GM19351 (cell line): ENCODE results near the gene BAK1.
"Not testable (repeated sequence)": the region's sequence is repeated elsewhere in the genome, so short reads cannot be mapped to it uniquely, and the experiment has no call there.

Experiments
- ATAC-seq: cut with Tn5 transposase; IDR thresholded peaks from one replicate; pipeline ENCODE4 v1.9.1; 2021; ENCODE audit warnings: mild to moderate bottlenecking, moderate library complexity; ENCODE audit not compliant: unreplicated experiment

The BAK1 gene

DNA sequence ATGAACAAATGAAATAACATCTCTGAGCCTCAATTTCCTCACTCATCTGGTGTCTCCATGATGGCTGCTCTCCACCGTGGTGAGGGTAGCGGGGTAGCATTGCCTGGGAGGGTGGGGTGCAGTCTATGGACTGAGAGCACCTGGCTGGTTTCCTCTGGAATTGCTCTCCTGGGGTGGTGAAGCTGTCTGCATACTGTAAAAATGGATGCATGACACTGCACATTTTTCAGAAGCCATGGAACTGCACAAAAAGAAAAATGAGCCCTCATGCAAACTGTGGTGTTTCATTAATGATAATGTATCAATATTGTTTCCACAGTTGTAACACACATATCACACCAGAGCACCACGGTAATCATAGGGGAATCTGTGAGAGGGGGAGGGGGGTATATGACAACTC, 28.9 kb upstream of the BAK1 start:
- ATAC-seq, result no peak

DNA sequence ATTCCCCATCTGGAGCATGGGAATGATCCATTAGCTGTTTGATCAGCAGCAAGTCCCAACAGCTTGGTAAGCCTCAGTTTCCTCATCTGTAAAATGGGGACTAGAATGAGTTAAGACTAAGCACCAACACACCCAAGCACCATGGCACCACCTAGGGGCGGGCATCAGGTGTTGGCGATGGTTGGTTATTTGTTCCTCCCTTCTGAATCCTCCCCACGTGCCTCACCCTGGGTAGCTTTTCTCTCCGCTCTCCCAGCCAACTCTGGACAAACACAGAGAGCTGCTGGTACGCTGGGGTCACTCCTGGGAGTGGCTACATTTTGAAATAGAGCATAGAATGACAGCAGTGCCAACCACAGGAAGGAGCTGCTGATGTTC, 27.7 kb upstream of the BAK1 start:
- no peak for ATAC-seq

DNA sequence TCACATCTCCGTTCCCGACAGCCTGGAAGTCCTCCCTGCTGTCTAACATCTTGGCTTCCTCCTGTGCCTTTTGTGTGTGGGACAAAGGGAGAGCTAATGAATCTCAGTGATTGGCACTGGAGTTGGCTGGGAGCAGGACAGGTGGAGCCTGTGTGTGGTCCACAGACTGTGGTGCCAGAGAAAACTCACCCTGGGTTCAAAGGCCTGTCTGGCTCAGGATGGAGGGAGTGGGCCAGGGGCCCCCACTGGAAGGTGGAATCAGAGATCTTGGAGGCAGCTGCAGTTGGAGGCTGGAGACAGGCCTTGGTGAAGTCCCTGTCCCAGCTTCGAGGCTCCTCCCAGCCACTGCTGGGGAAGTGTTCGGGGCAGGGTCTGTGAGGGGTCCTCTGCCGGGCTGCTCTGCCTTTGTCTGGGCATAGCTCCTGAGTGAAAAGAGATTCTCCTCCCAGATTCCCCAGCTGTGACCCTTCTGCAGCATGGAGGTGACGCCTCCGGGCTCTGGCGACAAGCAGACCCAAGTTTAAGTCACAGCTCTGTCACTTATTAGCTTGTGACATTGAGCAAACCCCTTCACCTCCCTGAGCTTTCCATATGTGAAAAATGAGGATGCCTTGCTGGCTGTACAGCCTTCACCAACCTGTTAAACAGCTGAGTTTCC, 27.2 kb upstream of the BAK1 start:
- no peak for ATAC-seq

DNA sequence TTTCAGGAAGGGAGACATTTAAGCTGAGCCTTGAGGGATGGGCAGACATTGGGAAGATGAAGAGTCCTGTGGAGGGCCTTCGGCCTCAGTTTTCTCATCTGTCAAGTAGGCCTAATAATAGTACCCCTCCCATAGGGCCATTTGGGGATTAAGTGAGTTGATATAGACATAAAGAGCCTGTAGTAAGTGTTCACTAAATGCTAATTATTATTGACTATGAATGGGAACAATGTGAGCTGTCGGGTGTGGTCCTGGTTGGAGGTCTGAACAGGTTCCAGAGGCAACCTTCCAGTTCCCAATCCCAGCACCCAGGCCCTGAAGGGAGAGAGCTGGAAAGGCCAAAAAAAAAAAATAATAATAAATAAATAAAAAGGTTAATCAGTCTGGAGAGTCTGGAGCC, 26.6 kb upstream of the BAK1 start:
- ATAC-seq, result no peak

DNA sequence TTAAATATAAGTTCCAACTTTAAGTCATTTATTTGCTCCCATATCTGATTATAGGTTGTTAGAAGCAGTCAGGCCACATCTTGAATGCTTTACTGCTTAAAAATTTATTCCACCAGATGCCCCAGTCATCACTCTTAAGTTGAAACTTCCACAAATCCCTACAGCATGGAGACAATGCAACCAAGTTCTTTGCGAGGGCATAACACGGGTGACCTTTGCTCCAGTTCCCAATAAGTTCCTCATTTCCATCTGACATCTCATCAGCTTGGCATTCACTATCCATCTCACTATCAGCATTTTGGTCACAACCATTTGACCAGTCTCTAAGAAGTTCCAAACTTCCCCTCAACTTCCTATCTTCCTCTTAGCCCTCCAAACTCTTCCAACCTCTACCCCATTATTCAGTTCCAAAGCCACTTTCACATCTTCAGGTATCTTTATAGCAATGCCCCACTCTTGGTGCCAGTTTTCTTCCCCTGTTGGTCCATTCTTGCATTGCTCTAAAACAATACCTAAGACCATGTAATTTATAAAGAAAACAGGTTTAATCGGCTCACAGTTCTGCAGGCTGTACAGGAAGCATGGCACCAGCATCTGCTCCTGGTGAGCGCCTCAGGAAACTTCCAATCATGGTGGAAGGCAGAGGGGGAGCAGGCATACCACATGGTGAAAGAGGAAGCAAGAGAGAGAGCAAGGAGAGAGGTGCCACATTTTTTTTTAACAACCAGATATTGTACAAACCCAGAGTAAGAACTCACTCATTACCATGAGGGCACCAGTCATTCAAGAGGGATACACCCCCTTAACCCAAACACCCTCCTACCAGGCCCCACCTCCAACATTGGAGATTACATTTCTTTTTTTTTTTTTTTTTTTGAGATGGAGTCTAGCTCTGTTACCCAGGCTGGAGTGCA, 25.1 kb upstream of the BAK1 start:
- ATAC-seq, result no peak

DNA sequence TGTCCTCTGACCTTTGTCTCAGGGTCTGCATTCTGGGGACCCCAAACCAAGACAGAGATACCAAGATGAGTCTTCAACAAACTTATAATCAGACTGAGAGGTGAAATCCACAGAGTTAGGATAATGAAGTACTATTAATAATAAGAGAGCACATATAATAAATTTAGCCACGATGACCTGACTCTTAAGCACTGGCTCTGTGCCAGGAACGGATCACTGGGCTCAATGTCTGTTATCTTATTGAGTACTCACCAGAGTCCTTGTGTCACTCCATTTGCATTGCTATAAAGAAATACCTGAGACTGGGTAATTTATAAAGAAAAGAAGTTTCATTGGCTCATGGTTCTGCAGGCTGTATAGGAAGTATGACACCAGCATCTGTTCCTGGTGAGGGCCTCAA, 22.1 kb upstream of the BAK1 start:
- no peak for ATAC-seq

DNA sequence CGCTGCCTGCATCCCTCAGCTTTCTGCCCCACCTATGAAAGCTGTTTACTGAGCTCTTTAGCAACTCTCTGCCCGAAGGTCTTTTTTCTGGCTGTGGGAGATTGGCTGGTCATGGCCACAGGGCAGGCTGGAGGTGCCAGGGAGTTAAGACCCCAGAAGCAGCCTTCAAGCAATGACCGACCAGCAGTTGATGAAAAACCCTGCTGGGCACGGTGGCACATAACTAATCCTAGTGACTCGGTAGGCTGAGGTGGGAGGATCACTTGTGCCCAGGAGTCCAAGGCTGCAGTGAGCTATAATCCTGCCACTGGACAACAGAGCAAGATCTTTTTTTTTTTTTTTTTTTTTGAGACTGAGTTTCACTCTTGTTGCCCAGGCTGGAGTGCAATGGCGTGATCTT, 20.7 kb upstream of the BAK1 start:
- ATAC-seq, result no peak

DNA sequence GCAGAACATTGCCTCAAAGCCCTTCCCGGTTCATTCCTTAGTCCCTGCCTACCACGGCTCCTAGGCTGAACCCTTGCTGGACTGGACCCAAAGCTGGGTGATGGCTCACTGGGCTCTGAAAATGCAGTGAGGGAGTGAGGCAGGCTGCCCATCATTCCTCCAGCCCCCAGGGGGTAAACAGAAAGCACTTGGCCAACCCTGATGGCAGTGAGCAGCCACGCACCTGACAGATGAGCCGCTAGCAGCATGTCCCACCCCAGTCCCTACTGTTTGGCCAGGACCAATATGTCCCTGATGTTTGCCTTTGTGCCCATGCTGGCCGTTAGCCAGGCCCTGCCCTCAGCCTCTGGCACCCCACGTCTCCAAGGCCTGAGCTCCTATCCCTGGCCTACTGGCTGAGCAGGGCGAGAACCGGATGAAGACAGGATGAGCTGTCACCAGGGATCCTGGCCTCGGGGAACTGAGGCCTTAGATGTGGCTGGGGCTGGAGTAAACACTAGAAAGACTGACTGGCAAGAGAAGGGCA, 19.4 kb upstream of the BAK1 start:
- no peak for ATAC-seq

DNA sequence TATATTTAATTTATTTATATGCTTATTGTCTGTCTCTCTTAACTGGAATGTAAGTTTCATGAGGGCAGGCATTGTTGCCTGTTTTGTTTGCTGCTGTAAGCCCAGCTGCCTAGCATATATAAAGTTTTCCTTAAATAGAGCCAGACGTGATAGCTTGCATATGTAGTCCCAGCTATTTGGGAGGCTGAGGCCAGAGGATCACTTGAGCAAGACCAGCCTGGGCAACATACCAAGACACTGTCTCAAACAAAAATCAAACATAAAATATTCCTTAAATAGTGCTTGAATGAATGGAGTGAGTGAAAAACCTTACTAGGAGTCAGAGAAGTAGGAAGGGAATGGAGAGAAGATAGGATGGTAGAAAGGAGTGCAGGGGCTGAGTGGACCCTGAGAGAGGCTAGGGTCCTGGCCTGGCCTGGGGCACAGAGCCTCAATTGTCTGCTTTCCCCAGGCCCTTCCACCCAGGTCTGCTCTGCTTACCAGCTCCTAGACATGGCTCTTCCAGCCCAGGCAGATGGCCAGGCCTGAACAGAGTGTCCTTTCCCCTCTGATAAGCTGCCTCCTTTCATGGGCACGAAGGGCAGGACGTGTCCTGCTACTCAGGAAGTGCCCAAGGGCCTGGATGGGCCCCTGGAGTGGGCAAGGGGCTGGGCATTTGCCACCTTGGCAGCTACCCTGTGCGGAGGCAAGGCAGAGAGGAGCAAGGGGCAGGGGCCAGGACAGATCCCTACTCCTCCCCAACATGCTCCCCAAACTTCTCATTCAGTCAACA, 17.7 kb upstream of the BAK1 start:
- no peak for ATAC-seq

DNA sequence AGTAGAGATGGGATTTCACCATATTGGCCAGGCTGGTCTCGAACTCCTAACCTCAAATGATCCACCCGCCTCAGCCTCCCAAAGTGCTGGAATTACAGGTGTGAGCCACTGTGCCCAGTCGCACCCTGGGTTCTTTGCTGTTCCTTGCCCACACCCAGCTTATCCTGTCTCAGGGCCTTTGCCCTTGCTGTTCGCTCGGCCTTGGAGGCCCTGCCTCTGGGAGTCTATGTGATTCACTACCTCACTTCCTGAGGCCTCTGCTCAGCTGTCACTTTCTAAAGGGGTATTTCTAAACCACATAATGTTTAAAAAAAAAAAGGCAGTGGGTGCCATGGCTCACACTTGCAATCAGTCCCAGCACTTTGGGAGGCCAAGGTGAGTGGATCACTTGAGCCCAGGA, 16.8 kb upstream of the BAK1 start:
- not testable (repeated sequence) for ATAC-seq

DNA sequence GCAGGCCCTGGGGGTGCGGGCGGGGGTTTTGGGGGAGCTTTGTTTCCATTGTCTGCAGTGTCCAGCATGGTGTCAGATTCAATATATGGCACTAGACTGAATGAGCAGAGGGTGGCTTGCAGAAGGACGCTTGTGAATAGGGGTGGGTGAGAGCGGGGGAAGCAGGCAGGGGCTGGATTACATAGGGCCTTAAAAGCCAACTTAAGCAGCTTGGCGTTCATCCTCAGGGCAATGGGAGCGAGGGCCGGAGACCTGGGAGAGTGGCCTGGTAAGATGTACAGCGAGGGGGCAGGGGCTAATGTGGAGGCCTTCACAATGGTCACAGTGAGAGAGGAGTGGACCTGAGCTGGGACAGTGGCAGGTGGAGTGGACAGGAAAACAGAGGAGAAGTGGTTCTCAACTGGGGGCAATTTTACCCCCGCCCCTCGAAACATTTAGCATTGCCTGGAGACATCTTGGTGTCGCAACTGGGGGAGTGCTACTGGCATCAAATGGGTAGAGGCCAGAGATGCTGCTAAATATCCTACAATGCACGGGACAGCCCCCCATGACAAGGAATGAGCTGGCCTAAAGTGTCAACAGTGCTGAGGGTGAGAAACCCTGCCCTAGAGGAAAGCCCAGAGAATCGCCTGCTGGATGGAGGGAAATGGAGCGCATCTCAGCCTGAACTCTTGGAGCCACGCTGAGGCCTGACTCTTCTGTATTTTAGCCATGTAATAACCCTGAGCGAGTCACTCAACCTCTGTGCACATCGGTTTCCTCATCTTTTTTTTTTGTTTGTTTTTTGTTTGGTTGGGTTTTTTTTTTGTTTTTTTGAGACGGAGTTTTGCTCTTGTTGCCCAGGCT, 15.1 kb upstream of the BAK1 start:
- no peak for ATAC-seq

DNA sequence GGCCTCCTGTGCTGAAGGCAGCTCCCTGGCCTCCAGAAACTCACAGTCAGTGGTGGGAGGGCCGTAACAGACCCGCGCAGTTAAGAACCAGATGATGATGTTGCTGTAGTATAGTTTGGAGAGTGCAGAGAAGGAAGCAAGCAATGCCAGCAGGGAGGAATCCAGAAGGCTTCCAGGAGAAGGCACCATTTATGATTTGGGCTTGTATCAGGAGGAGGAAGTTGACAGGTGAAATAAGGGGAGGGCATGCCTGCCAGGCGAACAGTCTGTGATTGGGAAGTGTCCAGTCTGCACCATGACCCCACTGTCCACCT, 13.3 kb upstream of the BAK1 start:
- ATAC-seq, result no peak

DNA sequence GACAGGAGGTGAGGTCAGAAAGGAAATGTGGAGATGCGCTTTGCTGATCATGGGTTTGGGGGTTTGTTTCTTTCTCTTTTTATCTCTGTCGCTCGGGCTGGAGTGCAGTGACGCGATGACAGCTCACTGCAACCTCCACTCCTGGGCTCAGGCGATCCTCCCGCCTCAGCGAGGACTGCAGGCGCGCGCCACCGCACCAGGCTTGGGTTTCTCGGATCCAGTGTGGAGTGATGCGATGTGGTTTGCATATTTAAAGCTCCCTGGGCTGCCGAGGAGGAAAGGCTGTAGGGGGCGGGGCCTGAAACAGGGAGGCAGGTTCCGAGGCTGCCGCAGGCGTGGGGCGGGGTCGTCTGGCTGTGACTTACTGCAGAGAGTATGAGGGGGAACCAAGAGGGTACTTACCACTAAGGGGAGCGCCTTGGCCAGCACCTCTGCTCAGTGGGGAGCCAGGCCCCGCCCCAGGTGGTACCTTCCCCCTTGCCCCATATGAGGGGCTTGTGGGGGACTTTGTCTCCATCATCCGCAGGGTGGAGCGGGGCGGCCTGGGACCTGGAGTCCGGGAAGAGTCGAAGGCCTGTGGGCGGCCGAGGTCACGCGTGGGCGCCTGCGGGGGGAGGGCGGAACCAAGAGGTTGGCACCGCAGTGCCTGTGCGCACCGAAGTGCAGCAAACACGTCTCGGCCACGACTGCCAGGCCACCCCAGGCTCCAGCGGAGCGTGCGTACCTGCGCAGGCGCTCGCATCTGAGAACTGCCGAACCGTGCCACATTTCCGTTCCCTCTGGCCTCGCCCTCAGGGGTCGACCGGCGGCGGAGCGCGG, 12.7 kb upstream of the BAK1 start:
- ATAC-seq, result peak; percentile 50

DNA sequence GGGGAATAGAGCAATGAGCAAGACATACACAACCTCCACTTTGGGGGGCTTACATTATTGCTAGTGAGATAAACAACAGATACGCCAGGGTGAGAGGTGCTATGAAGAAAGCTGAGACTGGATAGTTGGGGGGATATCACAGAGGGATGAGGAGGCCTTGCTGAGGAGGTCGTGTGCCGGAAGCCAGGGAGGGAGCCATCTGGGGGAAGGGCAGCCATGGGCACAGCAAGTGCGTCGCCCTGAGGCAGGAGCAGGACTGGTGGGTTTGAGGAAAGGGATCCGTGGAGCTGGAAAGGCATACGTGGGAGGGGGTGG, 12.2 kb upstream of the BAK1 start:
- ATAC-seq, result no peak

DNA sequence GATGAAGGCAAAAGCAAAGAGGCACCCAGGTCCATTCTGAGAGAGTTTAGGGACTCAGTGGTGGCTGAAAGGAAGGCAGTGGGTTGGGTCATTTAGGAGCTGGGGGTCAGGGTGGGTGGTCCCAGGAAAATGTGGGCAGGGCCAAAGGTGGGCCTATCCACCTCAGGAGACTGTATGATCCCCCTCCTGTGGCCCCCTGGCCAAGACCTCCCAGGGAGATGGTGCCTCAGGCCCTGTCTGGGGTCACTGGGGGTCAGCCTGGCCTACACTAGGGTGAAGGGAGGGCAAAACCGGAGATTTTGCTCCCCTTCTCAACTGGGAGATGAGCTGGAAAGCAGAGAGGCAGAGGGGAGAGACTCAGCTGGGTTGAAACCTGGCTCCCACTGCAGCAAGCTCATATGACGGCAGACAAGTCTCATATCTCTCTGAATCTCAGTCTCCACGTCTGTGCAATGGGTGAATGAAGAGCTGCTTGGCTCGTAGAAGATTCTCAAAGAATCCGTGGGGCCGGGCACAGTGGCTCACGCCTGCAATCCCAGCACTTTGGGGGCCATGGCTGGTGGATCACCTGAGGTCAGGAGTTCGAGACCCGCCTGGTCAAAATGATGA, 11.5 kb upstream of the BAK1 start:
- no peak for ATAC-seq

DNA sequence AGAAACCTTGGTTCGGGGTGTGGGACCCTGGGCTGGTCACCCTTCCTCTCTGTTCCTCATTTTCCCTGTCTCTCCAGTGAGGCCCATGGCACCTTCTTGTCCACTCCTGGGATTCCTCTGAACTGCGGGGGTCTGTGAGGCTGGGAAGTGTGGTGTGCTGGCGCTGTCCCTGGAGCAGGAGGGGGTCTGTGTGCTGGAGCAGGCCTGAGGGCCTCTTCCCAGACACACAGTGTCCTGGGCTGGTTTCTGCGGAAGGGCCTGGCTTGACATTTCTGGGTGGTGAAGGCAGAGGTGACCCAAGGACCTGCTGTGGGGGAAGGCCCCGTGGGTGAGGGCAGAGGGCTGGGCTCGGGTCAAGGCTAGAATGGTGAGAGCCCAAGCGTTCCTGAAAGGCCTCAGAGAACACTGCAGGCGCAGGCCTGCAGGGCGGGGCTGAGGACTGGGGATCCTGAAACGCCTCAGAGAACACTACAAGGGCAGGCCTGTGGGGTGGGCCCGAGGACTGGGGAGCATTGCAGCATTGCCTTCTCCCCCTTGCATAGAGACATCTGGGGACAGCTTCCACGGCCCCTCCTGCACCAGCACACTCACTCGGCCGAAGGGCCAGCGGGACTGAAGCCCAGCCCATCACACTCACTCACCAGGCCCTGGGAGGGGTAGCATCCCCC, 10.6 kb upstream of the BAK1 start:
- no peak for ATAC-seq

DNA sequence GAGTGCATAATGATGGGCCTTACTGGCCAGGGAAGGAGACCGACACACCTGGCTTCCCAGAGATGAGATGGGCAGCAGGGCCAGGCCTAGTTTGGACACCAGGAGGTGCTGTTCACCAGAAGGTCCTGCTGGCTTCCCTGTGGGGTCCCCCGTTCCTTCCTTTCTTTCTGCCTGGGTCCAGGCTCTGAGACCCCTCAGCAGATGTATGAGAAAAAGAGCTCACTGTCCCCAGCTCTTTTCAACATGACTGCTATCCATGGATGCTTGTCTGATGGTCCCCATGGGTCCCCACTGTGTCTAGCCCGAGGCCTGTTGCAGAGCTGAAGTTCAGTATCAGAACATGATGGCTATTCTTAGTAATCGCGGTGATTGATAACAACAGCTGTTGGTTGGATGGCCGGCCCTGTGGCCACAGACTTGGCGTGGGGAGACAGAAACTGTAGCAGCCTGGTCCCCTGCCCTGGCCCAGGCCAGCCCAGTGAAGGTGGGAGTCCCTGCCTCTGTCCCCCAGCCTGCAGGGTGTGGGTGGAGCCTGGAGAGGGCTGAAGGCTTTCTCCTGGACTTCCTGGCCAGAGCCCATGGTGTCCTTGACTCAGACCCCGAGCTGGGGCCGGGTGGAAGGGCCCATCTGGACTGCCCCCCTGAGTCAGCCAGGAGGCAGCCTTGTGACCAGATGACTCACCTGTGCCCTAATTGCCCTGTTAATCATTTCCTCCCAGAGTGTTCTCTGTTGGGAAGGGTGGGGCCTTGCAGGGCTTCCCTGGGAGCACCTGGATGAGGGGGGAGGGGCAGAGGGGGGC, 9.9 kb upstream of the BAK1 start:
- no peak for ATAC-seq

DNA sequence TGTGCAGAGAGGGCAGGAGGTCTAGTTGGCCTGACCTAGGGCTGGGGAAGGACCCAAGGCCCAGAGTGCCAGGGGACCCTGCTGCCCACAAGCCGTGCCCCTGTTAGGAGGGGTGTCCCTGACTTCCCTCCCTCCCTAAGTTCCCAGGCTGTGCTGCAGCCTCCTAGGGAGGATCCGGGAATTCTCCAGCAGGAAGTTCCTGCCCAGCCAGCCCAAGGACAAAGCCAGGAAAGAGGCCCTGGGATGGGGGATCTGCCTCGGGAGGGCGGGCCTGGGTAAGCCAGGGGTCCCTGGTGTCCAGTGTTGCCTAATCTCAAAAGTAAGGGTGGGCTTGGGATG, 9.3 kb upstream of the BAK1 start:
- no peak for ATAC-seq

DNA sequence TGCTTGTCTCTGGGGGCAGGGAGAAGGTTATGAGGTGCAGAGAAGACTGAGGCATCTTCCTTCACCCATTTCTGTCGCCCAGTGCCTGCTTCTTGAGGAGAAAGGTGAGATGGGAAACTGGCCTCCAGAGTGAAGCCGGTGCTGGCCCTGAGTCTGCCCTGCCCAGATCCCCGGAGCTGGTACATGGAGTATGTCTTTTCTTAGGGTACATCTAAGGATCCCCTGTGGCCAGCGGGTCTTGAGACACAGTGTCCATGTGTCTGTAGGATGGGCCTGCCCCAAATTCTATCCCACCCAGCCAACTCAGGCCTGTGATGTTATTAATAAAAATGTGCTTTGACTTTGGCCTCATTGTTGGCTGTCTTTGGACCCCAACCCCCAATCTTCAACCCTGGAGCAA, 8.8 kb upstream of the BAK1 start:
- ATAC-seq, result no peak
